HG03442 (cell line): Measurements from ENCODE around the gene ANO2.
"Not testable (repeated sequence)": the region's sequence is repeated elsewhere in the genome, so short reads cannot be mapped to it uniquely, and the experiment has no call there.

Experiments used
- ATAC-seq: cut with Tn5 transposase; IDR thresholded peaks from one replicate; pipeline ENCODE4 v1.9.1; 2021; ENCODE audit warnings: mild to moderate bottlenecking, moderate library complexity; ENCODE audit not compliant: unreplicated experiment

ANO2 gene

DNA sequence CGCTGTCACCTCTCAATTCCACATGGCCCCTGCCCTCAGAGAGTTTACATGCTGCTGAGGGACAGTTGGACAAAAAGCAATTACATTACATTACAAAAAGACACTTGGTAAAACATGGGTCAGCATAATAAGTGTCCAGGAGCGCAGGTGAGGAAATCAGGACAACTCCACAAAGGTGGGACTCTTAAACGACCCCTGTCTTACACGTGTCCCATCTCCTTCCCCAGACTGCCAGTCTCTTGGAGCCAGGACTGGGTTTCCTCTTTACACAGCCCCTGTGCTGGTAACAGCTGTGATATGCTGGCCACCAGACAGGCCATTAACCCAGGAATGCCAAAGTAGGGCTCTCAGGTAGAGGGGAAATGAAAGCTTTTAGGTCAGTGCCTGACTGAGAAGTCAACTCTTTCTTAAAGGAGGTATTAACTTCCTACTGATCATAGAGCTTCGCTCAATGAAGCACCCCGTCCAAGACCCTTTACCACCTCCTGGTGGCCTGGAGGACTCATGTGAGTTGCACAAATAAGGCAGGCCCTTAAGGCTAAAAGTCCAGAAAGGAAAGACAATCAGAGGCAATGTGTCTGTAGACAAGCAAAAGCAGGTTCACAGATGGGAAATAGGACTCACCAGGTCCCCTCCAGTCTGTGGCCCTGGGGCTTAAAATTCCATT, 55.5 kb downstream of the ANO2 start:
- no peak for ATAC-seq

DNA sequence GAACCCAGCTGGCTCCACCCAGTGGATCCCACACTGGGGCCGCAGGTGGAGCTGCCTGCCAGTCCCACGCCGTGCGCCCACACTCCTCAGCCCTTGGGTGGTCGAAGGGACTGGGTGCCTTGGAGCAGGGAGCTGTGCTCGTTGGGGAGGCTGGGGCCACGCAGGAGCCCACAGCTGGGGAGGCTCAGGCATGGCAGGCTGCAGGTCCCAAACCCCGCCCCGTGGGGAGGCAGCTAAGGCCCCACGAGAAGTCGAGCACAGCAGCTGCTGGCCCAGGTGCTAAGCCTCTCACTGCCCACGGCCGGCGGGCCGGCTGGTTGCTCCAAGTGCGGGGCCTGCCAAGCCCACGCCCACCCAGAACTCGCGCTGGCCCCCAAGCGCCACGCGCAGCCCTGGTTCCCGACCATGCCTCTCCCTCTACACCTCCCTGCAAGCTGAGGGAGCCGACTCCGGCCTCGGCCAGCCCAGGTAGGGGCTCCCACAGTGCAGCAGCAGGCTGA, 56.2 kb downstream of the ANO2 start:
- ATAC-seq, result no peak

DNA sequence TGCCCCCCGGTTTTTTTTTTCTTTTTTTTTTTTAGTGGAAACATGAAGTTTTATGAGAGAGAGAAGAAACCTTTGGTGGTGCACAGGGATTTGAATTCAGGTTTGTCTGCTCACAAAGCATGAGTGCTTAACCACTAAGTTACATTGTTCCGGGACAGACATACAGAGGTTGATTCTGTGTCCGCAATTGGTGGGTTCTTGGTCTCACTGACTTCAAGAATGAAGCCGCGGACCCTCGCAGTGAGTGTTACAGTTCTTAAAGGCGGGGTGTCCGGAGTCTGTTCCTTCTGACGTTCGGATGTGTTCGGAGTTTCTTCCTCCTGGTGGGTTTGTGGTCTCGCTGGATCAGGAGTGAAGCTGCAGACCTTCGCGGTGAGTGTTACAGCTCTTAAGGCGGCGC, 57.2 kb downstream of the ANO2 start:
- ATAC-seq, result not testable (repeated sequence)

DNA sequence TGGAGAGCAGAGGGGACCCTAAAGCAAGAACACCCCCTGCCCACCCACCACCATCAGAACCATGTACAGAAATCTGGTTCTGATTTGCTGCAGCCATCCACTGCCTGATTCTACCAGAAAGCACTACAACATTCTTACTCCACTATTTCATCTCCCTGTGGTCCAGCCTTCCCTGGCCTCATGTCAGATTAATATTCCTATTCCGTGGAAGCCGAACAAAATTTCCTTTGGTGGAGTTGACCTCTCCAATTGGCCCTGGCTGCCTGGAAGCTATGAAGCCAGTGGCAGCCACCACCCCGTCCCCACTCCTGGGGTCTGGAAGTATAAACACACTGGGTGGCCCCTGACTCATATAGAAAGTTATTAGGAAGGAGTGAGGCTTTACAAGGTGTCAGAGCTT, 60.2 kb downstream of the ANO2 start:
- ATAC-seq, result no peak

DNA sequence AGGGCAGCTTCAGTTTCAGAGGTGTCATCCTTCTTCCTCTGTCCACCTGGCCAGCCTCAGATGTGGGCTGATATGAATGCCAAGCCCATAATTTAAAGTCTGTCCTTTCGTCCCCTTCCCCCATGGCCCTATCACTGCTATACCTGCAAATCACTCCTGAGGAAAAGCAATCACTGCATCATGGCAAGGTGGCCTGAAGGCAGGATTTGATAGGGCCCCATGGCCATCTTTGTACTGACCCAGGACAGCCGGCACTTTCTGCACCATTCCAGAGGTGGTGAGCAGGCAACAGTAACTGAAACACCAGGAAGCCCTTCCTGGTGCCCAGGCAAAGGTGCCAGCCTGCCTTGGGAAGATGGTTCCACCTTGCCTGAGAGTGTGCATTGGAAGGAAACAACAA, 60.8 kb downstream of the ANO2 start:
- ATAC-seq, result no peak

DNA sequence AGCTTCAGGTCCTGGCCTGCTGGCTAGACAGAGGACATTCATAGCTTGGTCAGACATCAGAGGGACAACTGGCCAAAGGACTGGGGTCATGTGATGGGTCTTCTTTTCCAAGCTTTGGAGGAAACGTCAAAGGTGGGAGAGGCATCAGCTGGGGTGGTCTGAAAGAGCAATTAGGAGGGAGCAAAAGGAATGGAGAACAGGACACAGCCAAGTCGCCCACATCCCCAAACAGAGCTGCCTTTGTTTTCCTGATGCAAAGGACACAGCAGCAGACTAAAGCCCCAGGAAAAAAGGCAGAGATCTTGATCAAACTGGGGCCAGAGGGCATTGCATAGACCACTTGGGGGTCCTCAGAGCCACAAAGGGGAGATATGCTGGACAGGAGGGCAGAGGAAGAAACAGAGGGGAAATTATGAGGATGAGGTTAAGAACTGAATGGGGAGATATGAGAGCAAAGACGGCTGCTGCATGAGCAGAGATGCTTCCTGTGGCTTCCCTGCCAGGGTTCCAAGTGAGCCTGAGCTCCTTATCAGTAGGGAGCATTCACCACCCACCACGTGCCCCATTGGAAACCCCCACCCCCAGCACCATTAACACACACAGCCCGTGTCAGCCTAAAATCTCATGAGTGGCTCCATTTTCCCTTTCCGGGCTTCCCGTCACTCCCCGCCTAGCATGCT, 62.4 kb downstream of the ANO2 start:
- no peak for ATAC-seq

DNA sequence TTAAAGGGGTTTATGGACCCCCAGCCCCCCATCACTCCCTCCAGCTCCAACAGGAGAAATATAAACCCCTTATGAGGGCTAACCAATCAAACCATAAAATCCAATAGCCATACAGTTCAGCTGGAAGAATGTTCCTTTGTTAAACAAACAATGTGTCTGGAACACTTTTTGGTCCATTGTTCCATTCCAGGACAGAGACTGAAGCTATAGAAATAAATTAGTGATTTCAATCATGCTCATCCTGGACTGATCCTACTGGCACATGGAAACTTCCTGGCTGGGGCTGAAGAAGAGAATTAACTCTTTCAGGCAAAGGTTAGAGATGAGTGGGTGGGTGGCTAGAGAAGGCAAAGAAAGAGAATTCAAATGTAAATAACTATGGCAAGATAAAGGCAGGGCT, 63.4 kb downstream of the ANO2 start:
- ATAC-seq, result no peak

DNA sequence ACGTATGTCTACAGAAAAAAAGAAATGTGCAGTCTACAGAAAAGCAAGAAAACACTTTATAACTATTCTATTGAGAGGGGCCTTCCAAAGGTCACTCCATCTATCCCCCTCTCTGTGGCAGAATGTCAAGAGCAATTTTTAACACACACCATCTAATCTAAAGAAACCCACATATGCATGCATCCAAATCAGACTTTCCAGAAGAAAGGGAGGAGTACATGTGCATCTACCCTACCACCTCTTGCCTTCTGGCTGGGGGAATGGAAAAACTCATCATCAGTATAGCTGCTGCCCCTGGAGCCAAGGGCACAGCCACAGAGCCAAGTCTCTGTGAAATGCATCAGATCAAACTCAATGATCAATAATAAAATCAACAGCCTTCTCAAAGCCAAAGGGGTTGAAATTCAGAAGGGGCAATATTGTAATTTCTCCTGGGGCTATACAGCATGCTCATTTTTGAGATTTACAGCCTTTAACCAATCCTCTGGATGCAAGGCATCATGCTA, 63.9 kb downstream of the ANO2 start:
- no peak for ATAC-seq

DNA sequence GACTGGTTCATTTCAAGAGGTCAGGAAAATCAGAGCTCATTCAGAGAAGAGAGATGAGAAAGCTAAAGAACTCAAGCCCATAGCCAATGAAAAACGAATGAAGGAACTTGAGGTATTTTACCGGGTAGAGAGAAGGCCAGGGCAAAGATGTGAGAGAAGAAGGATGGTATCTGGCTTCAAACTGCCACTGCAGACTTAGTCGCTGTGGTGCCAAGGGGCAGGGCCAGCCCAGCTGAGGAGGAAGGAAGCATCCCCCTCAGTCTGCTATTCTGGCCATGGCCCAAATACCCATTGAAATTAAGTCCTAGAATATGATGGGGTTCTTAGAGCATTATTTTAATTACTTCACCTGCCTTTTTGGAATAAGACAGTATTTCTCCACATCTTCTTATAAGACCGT, 69.2 kb downstream of the ANO2 start:
- no peak for ATAC-seq

DNA sequence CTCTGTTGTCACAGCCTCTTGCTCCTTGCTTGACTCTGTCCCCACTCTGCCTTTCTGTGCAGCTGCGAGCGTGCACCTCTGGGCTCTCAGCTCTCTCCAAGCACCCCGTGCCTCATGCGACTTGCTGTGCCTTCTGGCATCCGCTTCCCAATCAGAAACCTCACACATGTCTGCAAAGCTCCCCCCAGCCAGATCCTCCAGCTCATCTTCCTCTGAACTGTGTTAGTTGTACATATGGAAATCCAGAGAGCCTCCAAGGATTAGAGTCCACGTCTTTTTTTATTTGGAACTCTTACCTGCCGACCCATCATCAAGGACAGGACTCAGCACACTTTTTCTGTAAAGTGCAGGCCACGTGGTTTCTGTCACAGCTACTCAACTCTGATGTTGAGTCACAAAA, 70.5 kb downstream of the ANO2 start:
- ATAC-seq, result no peak

DNA sequence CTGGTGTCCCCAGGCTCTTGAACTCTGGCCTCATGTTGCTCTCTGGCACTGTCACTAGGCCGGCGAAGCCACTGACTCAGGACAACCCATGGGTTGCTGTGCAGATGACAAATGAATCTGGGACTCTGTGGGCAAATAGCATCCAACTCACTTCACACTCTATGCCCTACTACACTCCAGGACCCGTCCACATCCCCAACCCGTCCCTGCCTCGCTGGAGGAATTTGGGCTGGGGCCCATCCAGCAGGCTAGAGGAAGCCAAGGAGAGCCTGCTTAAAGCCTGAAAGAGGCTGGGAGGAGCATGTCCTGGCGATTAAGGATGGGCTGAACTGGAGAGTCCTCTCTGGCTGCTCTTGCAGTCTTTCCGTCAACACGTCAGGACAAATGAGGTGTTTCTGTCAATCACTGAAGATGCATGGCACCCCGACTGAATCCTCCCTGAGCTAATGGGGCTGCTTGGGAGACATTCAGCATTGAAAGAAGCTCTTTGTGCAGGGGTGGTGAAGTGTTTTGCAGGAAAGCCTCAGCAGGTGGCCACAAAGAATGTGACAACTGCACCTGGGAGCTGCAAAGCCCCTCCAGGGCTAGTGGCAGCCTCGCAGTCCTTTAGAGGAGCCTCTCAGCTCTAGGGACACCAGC, 71.7 kb downstream of the ANO2 start:
- ATAC-seq, result no peak

DNA sequence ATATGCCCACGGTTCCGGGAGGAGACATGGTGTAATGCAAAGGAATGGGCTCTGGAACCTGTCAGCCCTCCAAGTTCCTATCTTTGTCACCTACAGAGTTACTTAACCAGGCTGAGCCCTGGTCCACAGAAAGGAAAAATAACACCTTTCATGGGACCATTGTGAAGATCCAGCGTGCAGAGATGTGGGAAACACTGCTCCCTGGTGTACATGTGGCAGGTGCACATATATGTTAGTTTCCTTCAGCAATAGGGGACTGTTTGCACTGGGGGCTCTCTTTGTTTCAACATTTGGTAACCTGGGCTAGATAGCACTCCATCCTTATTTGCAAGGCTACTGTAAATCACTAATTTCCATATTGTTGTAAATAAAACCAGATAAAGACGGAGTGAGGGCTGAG, 72.3 kb downstream of the ANO2 start:
- no peak for ATAC-seq

DNA sequence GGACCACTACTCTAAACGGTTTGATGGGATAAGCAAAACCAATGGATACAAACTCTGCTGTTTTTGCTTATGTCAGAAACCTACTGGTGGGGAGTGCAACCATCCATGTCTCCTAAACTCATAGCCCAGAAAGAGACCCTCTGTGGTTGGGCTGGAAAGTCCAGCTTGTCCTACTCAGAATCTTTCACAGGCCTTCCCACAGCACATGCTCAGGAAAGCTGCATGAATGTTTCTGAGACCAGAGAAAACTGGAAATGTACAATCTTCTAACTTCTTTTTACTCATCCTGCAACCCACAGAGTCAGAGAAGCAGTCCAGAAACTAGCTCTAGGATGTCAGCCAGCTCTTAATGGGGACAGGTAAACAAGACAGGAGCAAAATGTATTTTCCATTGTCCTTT, 73.3 kb downstream of the ANO2 start:
- ATAC-seq, result no peak

DNA sequence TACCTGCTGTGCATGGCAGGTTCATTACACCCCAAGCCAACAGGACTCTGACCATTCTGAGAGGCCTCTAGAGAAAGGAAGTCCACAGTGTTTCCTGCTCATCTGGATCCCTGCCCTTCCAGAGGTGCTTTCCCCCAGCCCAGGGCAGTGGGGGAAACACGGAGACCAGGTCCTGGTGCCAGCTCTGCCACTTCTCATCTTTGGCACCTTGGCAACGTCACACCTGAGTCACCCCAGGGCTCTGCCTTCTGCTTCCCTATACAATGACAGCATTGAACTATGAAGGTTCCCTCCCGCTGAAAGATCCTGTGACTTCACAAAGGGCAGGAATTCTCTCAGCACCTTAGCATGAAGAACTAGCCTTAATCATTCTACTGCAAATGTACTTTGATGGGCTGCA, 74.9 kb downstream of the ANO2 start:
- no peak for ATAC-seq

DNA sequence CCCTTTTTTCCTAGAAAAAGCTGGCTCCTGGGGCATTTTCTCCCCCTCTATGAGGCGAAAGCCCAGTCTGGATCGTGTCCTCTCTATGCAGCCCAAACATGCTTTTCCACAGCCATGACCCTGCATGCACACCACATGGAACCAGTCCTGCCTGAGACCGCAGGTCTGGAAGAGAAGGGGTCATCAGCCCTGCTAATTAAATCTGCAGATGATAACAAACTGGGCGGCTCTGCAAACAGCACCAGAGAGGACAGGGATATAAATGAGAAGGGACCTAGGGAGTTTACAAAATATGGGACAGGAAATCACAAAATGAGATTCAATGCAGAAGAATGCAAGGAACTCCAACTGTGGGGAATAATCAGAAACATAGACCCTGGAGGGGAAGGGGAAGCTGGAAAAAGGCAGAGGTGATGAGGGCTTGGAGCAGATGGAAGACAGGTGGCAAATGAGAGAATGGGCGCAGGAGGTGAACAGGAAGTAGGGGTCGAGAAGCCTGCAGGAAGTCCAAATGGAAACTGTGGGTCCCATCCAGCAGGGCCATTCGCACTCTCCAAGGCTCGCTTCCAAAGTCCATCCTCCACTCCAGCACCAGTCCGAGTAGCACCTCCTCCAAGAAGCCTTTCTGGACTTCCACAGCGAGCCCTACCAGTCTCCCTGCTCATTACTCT, 76.3 kb downstream of the ANO2 start:
- no peak for ATAC-seq

DNA sequence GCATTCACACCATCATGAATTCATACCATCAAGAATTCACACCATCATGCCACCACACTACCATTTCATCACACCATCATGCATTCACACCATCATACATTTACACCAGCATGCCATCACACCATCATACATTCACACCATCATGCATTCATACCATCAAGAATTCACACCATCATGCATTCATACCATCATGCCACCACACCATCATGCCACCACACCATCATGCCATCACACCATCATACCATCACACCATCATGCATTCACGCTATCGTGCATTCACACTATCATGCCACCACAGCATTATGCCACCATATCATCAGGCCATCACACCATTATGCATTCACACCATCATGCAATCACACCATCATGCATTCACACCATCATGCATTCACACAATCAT, 79.7 kb downstream of the ANO2 start:
- ATAC-seq, result no peak

DNA sequence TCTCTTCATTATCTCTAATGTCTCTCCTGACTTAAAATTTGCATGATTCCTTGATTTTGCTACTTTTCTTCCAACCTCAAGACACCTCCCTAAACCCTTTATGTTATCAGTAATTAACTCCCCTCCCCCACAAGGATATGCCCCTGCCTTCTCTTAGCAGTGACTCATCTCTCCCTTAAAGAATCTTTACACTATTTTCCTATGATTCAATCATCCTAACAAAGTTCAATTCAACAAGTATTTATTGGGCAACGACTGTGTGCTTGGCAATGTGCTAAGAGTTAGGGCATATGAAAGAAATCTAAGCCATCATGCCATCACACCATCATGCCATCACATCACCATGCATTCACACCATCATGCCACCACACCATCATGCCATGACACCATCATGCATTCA, 80.1 kb downstream of the ANO2 start:
- ATAC-seq, result no peak

DNA sequence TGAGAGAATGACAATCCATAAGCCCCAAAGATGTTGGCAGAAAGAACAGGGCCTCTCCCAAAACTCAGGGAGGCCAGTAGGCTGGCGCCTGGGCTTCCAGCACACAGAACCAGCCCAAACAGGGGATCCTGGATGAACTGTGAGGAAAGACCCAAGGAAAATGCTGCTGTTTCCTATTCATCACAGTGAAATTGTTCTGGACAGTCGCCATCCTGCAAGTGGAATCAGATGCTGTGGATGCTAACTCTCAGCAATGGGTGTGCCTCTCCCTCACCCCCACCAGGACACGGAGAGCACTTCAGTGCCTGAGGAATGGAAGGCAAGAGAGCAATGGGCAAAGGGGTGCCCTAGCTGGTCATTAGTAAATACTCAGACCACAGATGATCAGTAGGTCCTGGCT, 80.8 kb downstream of the ANO2 start:
- no peak for ATAC-seq

DNA sequence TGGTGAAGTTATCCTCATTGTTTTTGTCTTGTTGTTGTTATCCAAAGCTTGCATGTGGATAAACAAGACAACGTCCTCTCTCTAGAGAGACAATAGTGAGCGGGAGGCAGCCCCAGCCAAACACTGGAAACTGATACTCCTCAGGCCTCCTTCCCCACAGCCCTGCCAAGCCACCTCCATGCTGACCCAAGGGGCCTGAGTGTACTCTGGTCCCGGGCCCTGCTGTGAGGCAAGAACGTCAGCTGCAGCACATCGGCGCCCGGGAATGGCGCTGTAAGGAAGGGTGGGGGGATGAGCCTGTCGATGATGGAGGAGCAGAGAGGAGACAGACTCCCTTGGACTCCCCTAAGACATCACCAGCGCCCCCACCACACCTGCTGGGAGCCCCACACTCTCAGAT, 83.6 kb downstream of the ANO2 start:
- no peak for ATAC-seq

DNA sequence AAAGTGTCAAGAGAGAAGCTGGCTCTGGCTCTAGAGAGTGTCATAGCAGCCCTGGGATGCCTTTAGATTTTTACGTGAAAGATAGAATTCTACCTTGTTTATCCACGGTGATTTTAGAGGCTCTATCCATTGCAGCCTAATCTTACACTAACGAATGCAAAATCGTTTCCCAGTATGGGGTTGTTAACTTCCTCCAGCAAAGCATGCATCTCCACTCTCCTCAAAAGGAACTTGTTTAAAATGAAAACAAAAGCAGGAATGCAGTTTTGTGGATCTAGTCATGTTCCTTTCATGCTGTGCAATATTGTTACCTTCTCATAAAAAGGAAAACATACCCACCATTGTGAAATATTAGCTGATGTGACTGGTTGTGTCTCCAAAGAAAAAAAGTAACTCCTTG, 88.4 kb downstream of the ANO2 start:
- ATAC-seq, result no peak

DNA sequence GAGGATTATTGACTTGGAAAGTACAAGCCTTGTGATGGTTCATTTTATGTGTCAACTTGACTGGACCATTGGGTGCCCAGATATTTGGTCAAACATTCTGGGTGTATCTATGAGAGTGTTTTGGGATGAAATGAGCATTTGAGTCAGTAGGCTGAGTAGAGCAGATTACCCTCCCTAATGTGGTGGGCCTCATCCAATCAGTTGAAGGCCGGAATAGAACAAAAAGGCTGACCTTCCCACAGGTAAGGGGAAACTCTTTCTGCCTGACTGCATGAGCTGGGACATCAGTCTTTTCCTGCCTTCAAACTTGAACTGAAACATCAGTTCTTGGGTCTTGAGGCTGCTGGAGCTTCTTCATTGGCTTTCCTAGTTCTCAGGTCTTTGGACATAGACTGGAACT, 98.1 kb downstream of the ANO2 start:
- no peak for ATAC-seq

DNA sequence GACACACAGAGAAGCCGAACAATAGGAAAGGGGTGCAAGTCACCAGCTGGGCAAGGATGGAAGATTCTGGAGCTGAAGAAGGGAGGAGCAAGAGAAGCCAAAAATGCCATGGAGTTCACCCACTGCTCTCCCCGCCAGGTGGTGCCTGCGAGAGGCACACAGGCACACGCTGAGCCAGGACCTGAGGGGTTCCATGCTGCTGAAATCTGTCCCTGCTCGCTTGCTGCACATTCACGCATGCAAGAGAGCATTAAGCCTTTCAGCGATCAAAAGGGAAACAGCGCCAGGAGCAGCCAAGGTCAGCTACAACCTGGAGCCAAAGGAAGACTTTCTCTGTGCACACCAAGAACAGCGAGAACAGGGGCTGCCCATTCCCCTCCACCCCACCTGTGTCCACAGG, 104.1 kb downstream of the ANO2 start:
- no peak for ATAC-seq
